Duodenal mucosa (tissue), 2 donors: ENCODE measurements around the gene SCAF1.

Experiments
- H3K27ac ChIP-seq: one replicate; pipeline ENCODE4 v1.7.0; 2013; ENCODE audit warnings: low read depth, low read length
- H3K27me3 ChIP-seq, 2 donors: one replicate each; pipeline ENCODE4 v1.7.0; 2013; ENCODE audit warnings: low read length in 2 of 2, control low read depth in 1 of 2; ENCODE audit not compliant: insufficient read depth in 2 of 2, control insufficient read depth in 1 of 2
- H3K36me3 ChIP-seq, 2 donors: one replicate each; pipeline ENCODE4 v1.7.0; 2013; ENCODE audit warnings: low read length in 2 of 2, control low read depth in 1 of 2; ENCODE audit not compliant: insufficient read depth in 2 of 2, control insufficient read depth in 1 of 2
- H3K4me1 ChIP-seq, 2 donors: one replicate each; pipeline ENCODE4 v1.7.0; 2013; ENCODE audit warnings: low read length in 2 of 2, control low read depth in 1 of 2; ENCODE audit not compliant: insufficient read depth in 2 of 2, control insufficient read depth in 1 of 2
- H3K4me3 ChIP-seq, 2 donors: one replicate each; pipeline ENCODE4 v1.7.0; 2013; ENCODE audit warnings: low read length in 2 of 2, low read depth in 1 of 2
- H3K9ac ChIP-seq, 2 donors: one replicate each; pipeline ENCODE4 v1.7.0; 2013; ENCODE audit warnings: low read length in 2 of 2, low read depth in 1 of 2
- H3K9me3 ChIP-seq, 2 donors: one replicate each; pipeline ENCODE4 v1.7.0; 2013; ENCODE audit warnings: low read length in 2 of 2, control low read depth in 1 of 2; ENCODE audit not compliant: control insufficient read depth in 1 of 2

Gene SCAF1

DNA sequence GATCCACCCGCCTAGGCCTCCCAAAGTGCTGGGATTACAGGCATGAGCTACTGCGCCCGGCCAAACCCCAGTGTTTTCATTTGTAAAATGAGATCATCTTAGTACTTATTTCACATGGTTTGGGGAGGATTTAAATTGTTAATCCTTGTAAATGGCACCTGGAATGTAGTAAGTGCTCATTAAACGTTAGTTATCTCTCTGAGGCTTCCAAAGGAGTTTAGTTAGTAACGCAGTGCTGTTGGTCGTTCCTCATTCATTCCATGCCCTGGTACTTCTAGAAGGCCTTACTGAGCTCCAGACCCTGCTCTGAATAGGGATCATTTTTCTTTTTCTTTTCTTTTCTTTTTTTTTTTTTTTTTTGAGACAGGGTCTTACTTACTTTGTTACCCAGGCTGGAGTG, 54.1 kb downstream of the SCAF1 start:
- H3K9ac ChIP-seq, result no peak overlapping the region
- peaks cover 4 to 6% of the 10 kb centered on the region in 2 donors for H3K27me3 ChIP-seq
- H3K4me1 ChIP-seq, result peaks cover 0 to 3% of the 10 kb centered on the region in 2 donors
- no peak overlapping the region for H3K27ac ChIP-seq
- no peaks in the 10 kb centered on the region for H3K36me3 ChIP-seq
- H3K9me3 ChIP-seq, result no peaks in the 10 kb centered on the region
- H3K4me3 ChIP-seq, result no peak overlapping the region

DNA sequence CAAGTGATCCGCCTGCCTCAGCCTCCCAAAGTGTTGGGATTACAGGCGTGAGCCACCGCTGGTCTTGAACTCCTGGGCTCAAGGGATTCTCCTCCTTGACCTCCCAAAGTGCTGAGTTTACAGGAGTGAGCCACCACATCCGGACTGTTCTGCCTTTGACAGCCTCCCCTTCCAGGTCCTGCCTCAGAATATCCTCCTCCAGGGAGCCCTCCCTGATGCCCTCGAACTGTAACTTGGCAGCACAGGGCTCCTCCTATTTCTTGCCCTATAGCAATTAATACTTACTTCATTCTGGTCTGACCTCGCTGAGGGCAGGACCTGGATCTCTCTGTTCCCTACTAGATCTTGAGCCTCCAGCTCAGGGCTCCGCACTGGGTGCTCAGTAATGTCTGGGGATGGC, 54.9 kb downstream of the SCAF1 start:
- no peaks in the 10 kb centered on the region for H3K9me3 ChIP-seq
- no peak overlapping the region for H3K9ac ChIP-seq
- no peaks in the 10 kb centered on the region for H3K4me1 ChIP-seq
- H3K4me3 ChIP-seq, result no peak overlapping the region
- no peak overlapping the region for H3K27ac ChIP-seq
- H3K36me3 ChIP-seq, result no peaks in the 10 kb centered on the region
- H3K27me3 ChIP-seq, result no peaks in the 10 kb centered on the region

DNA sequence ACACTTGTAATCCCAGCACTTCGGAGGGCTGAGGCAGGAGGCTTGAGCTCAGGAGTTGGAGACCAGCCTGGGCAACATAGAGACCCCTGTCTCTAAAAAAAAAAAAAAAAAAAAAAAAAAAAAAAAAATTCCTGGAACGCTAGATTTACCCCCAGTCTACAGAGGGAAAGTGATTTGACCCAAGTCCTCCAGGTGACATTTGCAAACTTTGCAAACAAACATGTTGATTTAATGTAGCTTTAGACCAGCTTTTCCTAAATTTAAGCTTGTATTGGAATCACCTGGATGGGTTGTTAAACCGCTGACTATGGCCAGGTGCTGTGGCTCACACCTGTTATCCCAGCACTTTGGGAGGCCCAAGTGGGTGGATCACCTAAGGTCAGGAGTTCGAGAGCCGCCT, 57.4 kb downstream of the SCAF1 start:
- Histone ChIP-seq H3K4me3 (no peak overlapping the region), H3K27ac (no peak overlapping the region), H3K27me3 (no peaks in the 10 kb centered on the region), H3K9ac (no peak overlapping the region), H3K9me3 (no peaks in the 10 kb centered on the region), H3K36me3 (no peaks in the 10 kb centered on the region), H3K4me1 (no peaks in the 10 kb centered on the region)

DNA sequence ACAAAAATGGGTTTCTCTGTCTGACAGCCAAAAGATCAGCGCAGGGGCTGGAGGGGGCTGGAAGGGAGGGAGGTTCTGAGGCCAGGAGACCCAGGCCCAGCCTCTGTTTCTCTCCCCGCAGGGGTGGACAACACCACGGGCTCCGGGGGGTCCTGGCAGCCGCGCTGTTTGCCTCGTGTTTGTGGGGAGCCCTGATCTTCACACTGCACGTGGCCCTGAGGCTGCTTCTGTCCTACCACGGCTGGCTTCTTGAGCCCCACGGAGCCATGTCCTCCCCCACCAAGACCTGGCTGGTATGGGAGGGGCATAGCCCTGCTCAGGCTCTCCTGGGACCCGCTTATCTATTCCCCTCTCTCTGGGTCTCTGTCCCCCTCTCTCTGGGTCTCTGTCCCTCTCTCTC, 58.6 kb downstream of the SCAF1 start:
- Histone ChIP-seq H3K4me1 (no peaks in the 10 kb centered on the region), H3K27ac (no peak overlapping the region), H3K27me3 (no peaks in the 10 kb centered on the region), H3K9ac (no peak overlapping the region), H3K36me3 (no peaks in the 10 kb centered on the region), H3K4me3 (no peak overlapping the region), H3K9me3 (no peaks in the 10 kb centered on the region)

DNA sequence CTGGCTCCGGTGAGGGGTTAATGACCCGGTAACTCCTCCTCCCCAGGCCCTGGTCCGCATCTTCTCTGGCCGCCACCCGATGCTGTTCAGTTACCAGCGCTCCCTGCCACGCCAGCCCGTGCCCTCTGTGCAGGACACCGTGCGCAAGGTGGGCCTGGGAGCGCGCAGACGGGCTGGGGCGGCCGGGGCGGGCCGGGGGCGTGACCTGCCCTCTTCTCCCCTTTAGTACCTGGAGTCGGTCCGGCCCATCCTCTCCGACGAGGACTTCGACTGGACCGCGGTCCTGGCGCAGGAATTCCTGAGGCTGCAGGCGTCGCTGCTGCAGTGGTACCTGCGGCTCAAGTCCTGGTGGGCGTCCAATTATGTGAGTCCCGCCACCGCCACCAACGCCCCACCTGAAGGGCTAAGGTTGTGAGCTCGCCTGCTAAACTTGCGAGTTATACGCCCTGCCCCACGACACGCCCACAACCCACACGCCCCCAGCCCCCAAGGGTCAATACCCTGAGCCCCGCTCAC, 59.3 kb downstream of the SCAF1 start:
- Histone ChIP-seq H3K4me3 (no peak overlapping the region), H3K4me1 (no peaks in the 10 kb centered on the region), H3K9ac (no peak overlapping the region), H3K27me3 (no peaks in the 10 kb centered on the region), H3K9me3 (no peaks in the 10 kb centered on the region), H3K36me3 (no peaks in the 10 kb centered on the region), H3K27ac (no peak overlapping the region)

DNA sequence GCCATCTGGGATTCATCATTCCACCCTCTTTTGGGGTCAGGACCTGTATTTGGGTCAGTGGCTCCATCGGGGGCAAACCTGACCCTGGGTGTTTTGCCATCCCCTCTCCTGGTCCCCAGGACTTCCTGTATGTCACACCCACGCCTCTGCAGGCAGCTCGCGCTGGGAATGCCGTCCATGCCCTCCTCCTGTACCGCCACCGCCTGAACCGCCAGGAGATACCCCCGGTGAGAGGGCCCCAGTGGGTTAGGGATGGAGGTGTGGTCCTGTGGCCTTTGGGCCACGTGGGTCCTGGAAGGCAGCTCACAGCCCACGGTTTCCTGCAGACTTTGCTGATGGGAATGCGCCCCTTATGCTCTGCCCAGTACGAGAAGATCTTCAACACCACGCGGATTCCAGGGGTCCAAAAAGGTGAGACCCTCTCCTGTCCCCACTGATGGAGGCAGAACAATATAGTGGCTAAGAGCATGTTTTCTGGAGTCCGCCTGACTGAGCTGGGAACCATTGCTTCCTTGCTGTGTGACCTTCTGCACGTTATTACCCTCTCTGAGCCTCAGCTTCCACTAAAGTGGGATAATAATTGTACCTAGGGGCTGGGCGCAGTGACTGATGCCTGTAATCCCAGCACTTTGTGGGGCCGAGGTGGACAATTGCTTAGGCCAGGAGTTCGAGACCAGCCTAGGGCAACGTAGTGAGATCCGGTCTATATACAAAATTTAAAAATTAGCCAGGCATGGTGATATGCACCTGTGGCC, 63.1 kb downstream of the SCAF1 start:
- Histone ChIP-seq H3K4me3 (no peak overlapping the region), H3K9me3 (no peaks in the 10 kb centered on the region), H3K9ac (no peak overlapping the region), H3K27me3 (no peaks in the 10 kb centered on the region), H3K27ac (no peak overlapping the region), H3K36me3 (no peaks in the 10 kb centered on the region), H3K4me1 (no peaks in the 10 kb centered on the region)

DNA sequence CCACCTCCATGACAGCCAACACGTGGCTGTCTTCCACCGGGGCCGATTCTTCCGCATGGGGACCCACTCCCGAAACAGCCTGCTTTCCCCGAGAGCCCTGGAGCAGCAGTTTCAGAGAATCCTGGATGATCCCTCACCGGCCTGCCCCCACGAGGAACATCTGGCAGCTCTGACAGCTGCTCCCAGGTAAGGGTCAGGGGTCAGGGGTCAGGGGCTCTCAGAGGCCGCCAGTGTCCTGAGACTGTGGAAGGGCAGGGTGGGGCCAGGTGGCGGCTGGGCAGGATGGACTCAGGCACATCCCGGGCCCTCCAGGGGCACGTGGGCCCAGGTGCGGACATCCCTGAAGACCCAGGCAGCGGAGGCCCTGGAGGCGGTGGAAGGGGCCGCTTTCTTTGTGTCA, 63.9 kb downstream of the SCAF1 start:
- Histone ChIP-seq H3K9me3 (no peaks in the 10 kb centered on the region), H3K27me3 (no peaks in the 10 kb centered on the region), H3K36me3 (no peaks in the 10 kb centered on the region), H3K4me1 (no peaks in the 10 kb centered on the region), H3K4me3 (no peak overlapping the region), H3K9ac (no peak overlapping the region), H3K27ac (no peak overlapping the region)
